Stimulated activated CD8-positive, alpha-beta memory T cell treated with anti-CD3 and anti-CD28 coated beads, Interleukin-12 subunit alpha, Interleukin-12 subunit beta, amount 100 ng/mL, for 24 hours (primary cell): ENCODE results near the gene LRRTM4.
"Not testable (repeated sequence)": the region's sequence is repeated elsewhere in the genome, so short reads cannot be mapped to it uniquely, and the experiment has no call there.

Experiments used
- DNase-seq: peaks from one replicate; pipeline ENCODE4 v3.0.0-alpha.2; 2020; ENCODE audit errors: extremely low read depth

The LRRTM4 gene

DNA sequence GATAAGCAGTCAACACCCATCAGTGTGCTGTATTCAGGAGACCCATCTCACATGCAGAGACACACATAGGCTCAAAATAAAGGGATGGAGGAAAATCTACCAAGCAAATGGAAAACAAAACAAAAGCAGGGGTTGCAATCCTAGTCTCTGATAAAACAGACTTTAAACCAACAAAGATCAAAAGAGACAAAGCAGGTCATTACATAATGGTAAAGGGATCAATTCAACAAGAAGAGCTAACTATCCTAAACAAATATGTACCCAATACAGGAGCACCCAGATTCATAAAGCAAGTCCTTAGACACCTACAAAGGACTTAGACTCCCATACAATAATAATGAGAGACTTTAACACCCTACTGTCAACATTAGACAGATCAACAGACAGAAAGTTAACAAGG is 358.2 kb downstream of the LRRTM4 start:
- not testable (repeated sequence) for DNase-seq

DNA sequence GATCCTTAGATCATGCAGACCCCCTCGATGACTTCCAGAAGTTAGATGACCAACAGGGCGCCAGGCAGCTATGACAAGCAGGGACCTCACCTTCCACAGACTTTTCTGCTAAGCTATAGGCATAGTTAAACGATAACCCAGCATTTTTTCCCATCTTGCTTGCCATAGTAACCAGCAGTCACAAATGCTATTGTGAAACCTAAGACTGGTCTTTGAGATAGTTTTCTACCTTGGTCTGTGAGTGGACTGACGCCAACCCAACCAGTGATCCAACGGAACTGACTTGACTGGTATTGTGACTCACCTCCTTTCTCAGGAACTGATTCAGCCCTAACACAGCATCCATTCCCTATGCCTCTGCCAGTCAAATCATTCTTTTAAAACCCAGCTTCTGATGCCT is 361.2 kb downstream of the LRRTM4 start:
- no peak for DNase-seq

GRCh38 chr2:77156599-77156998 is 365.6 kb downstream of the LRRTM4 start:
- DNase-seq = no peak

GRCh38 chr2:77155511-77155910 is 366.7 kb downstream of the LRRTM4 start:
- DNase-seq = no peak

- DNase-seq = no peak
These were observed 372.6 kb downstream of the LRRTM4 start for GRCh38 chr2:77149565-77149964.

DNA sequence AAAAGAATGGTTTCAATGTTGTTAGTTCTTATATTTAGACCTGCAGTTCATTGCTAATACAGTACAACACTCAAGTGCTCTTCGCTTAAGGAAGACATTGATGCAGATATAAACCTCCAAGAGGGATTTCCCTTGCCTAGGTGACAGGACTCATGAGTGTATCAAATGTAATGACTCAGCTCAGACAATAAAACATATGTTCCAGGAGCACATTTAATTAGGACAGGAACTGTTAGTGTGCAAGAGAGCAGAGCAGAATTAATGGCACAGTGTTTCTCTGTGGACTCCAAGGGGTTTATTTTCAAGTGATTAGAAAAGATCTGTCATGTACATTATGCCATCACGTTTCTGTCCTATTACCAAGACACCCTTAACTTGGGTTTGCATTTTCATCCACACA is 375.0 kb downstream of the LRRTM4 start:
- no peak for DNase-seq

GRCh38 chr2:77144772-77145171 is 377.4 kb downstream of the LRRTM4 start:
- no peak for DNase-seq

DNA sequence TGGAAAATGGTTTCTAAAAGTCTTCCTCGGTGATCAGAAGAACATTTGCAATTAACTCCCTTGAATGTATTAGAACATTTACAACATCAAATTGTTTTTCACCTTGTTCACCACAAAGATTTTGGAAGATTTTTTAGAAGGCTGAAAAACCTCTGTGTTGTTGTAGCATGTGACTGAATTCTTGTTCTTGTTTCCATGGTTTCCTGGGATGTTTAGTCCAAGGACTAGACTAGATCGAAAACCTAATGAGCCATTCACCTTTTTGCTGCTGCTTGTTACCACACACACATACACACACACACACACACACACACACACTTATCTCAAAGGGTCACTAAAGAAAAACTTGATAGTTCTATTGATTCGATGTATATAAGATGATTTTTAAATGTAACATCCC is 380.0 kb downstream of the LRRTM4 start:
- DNase-seq = no peak

DNA sequence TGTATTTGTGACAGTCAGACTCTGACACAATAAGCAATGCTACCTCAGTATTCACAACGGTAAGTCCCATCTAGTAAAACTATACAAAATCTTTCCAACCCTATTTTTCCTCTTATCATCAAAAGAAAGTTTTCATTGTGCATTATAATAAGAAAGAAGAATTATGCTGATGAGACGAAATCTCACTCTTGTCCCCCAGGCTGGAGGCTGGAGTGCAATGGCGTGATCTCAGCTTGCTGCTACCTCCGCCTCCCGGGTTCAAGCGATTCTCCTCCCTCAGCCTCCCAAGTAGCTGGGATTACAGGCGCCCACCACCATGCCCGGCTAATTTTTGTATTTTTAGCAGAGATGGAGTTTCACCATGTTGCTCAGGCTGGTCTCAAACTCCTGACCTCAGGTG is 393.7 kb downstream of the LRRTM4 start:
- not testable (repeated sequence) for DNase-seq

GRCh38 chr2:77127345-77127744 is 394.8 kb downstream of the LRRTM4 start:
- DNase-seq = no peak

- no peak for DNase-seq
These were observed 400.7 kb downstream of the LRRTM4 start for GRCh38 chr2:77121518-77121917.

DNA sequence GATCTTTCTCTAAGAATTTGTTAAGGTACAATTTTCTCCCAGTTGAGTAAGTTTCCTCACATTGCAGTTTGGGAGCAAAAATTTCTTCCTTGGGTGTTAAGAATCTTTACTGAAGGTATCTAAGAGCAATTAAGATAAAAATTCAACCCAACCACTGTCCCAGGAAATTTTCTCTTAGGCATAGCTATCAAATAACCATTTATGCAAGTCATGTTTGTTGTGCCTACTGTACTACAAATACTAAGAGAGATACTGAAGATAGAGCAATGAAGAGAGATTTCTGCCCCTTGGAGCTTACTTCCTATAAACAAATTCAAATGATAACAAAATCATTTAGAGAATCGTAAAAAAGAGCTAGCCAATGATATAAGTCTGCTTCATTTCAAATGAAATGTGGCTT is 402.8 kb downstream of the LRRTM4 start:
- DNase-seq = no peak

GRCh38 chr2:77108915-77109314 is 413.3 kb downstream of the LRRTM4 start:
- no peak for DNase-seq

DNA sequence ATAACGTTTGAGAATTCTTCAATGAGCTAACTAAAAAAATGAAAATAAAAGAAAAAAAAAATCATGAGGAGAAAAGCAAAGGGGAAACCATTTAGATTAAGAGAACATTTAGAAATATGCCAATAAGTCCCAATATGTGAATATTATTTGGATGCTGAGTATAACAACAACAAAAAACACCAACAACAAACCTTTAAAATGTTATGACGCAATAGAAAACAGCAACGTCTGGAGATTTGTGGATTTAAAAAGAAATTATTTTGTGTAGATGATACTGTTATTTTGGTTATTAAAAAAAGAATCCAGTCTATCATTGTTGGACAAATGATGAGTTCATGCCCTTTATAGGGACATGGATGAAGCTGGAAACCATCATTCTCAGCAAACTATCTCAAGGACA is 417.2 kb downstream of the LRRTM4 start:
- DNase-seq = no peak

DNA sequence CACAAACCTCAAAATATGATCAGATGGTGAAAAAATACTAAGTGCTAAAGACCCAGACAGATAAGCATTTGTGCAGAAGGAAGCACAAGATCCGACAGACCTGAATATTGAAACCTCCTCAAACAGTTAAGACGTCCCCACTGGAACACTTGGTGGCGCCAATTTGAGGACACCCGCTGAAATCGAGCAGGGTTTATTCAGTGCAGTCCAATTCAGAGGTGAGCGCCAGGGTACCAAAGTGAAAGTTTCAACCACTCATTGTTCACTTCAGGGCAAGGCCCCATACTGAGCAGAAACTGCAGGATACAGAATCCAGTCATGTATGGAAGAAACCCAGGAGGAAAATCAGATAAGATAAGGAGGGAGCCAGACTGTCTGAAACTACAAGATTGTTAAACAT is 417.6 kb downstream of the LRRTM4 start:
- no peak for DNase-seq

DNA sequence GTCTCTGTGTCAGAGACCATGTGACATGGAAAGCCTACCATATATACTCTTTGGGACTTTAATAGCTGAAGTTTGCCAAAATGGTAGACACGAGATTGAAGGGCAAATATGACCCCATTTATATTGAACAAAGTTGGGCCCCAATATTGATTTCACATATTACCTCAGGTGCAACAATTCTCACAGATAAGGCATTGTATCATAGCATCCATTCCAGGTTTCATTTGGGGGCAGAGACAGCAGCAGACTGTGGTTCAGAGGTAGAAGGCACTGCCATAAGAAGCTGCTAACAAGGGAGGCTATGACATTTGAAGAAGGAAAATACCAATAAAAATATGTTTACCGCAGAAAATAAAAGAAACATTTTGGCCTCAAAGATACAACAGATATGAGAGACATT is 419.2 kb downstream of the LRRTM4 start:
- DNase-seq = no peak

GRCh38 chr2:77101796-77102452 is 420.3 kb downstream of the LRRTM4 start:
- no peak for DNase-seq

- DNase-seq = no peak
These were observed 422.2 kb downstream of the LRRTM4 start for GRCh38 chr2:77099961-77100360.

- not testable (repeated sequence) for DNase-seq
These were observed 426.7 kb downstream of the LRRTM4 start for GRCh38 chr2:77095525-77095924.

DNA sequence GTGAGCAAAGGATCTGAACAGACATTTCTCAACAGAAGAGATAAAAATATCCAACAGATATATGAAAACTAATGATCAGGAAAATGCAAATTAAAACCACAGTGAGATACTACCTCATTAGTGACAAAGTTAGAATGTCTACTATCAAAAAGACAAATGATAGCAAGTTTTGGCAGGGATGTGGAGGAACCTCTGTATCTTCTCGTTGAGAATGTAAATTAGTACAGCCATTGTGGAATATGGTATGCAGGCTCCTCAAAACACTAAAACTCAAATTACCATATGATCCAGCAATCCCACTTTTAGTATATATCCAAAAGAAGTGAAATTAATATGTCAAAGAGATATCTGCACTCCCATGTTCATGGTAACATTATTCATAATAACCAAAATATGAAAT is 427.1 kb downstream of the LRRTM4 start:
- no peak for DNase-seq

GRCh38 chr2:77088424-77088823 is 433.8 kb downstream of the LRRTM4 start:
- not testable (repeated sequence) for DNase-seq

GRCh38 chr2:77087987-77088414 is 434.2 kb downstream of the LRRTM4 start:
- DNase-seq = no peak

DNA sequence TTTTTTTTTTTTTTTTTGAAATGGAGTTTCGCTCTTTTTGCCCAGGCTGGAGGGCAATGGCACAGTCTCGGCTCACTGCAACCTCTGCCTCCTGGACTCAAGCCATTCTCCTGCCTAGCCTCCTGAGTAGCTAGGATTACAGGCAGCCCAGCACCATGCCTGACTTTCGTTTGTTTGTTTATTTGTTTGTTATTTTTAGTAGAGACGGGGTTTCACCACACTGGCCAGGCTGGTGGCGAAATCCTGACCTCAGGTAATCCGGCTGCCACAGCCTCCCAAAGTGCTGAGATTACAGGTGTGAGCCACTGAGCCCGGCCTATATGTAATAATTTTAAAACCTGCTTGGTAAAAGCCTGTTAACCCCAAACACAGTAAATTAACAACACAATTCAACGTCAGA is 435.7 kb downstream of the LRRTM4 start:
- no peak for DNase-seq

DNA sequence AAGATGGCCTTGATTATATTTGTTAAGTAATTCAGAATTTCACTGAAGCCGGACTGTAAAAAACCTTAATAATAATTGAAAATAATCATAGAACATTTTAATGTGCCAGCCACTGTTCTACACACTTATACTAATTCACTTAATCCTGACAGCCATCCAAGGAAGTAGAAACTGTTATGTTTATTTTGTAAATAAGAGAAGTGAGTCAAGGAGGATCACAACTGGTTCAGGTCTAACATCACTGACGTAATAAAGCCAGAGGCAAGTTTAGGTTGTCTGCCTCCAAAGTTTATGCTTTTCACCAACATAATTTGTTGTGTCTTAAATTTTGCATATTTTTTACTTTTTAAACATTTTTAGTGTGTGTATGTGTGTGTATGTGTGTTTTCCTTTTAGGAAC is 436.1 kb downstream of the LRRTM4 start:
- DNase-seq = no peak
